ENCODE data around the gene IL18BP.

The IL18BP gene

GRCh38 chr11:72045849-72046248 lies 47.1 kb downstream of the IL18BP start:
- DNase-seq (ENCODE audit: low spot score) = no peak

- no peak for DNase-seq (ENCODE audit: low spot score)
These were observed 50.2 kb downstream of the IL18BP start for GRCh38 chr11:72048766-72049460.
